PC-9 (cell line): ENCODE measurements around the gene ZNF282. TPM values are rescaled to one million over a fixed set of nuclear protein-coding genes. Genes with fewer than 3 reads are reported as not detected.
"Not testable (repeated sequence)": the region's sequence is repeated elsewhere in the genome, so short reads cannot be mapped to it uniquely, and the experiment has no call there.

Experiments
- BruUV-seq: library from RNA; stranded (reverse); fragments of 400-500 nt; replicated peaks from 2 replicates; lab custom pipeline; 2021; lab: Mats Ljungman, UMichigan
- CTCF ChIA-PET: fragments of 300-600 bp; sonication (Branson Sonifier 250); formaldehyde crosslinking; loops from one replicate; lab custom pipeline; 2022; ENCODE audit warnings: antibody characterized with exemption; lab: Charles Lee
- POLR2A ChIA-PET: fragments of 300-600 bp; sonication (Branson Sonifier 250); formaldehyde crosslinking; loops from one replicate; lab custom pipeline; 2022; ENCODE audit warnings: antibody characterized with exemption; ENCODE audit not compliant: unreplicated experiment; lab: Charles Lee
- DNase-seq, 2 experiments: peaks; one replicate each; pipeline versions ENCODE4 v3.0.0 to v3.0.0-alpha.2; 2015 to 2022; ENCODE audit warnings: mixed read lengths in 1 of 2
- H2AFZ ChIP-seq: fragments of 200-600 bp; sonication (generic); 2 replicates; pipeline ENCODE4 v1.8.1; 2017; ENCODE audit warnings: antibody characterized with exemption
- H3F3A ChIP-seq: fragments of 200-600 bp; sonication (generic); 2 replicates; pipeline ENCODE4 v1.8.1; 2017; ENCODE audit warnings: antibody characterized with exemption, mild to moderate bottlenecking, low read depth; ENCODE audit not compliant: insufficient read depth
- H3K27ac ChIP-seq: fragments of 200-600 bp; sonication (generic); 2 replicates; pipeline ENCODE4 v1.6.1; 2016; ENCODE audit warnings: mixed run types
- H3K27me3 ChIP-seq: fragments of 200-600 bp; sonication (generic); 2 replicates; pipeline ENCODE4 v1.6.1; 2016; ENCODE audit warnings: low read depth, mixed run types; ENCODE audit not compliant: insufficient read depth
- H3K36me3 ChIP-seq: fragments of 200-600 bp; sonication (generic); 2 replicates; pipeline ENCODE4 v1.6.1; 2016; ENCODE audit warnings: low read depth, mixed run types
- H3K4me1 ChIP-seq: fragments of 200-600 bp; sonication (generic); replicated peaks from 2 replicates; pipeline ENCODE4 v1.6.1; 2016; ENCODE audit warnings: mixed run types; ENCODE audit not compliant: insufficient read depth
- H3K4me2 ChIP-seq: fragments of 200-600 bp; sonication (generic); 2 replicates; pipeline ENCODE4 v1.6.1; 2017; ENCODE audit warnings: mixed run types
- H3K4me3 ChIP-seq: fragments of 200-600 bp; sonication (generic); 2 replicates; pipeline ENCODE4 v1.6.1; 2016; ENCODE audit warnings: mixed run types
- H3K79me2 ChIP-seq: fragments of 200-600 bp; sonication (generic); 2 replicates; pipeline ENCODE4 v1.6.1; 2017; ENCODE audit warnings: low read depth, mixed run types
- H3K9me2 ChIP-seq: fragments of 200-600 bp; sonication (generic); 2 replicates; pipeline ENCODE4 v1.8.1; 2017; ENCODE audit warnings: mild to moderate bottlenecking; ENCODE audit not compliant: insufficient read depth
- H3K9me3 ChIP-seq: fragments of 200-600 bp; sonication (generic); 2 replicates; pipeline ENCODE4 v1.8.1; 2016; ENCODE audit warnings: low read depth; ENCODE audit not compliant: insufficient read depth
- H4K20me1 ChIP-seq: fragments of 200-600 bp; sonication (generic); 2 replicates; pipeline ENCODE4 v1.8.1; 2017; ENCODE audit not compliant: insufficient read depth
- EZH2 ChIP-seq: fragments of 200-600 bp; sonication (generic); IDR thresholded peaks from 2 replicates; pipeline ENCODE4 v1.8.0; 2017; ENCODE audit warnings: antibody characterized with exemption, low read depth
- intact Hi-C: fragments of 100-400 bp; cut with micrococcal nuclease; formaldehyde crosslinking; loops from one replicate; pipeline ENCODE4 v1.10.0; 2022; ENCODE audit not compliant: unreplicated experiment
- total RNA-seq: library from RNA; stranded (reverse); gene quantifications from 2 replicates; pipeline ENCODE4 v1.2.3, GENCODE V29; 2021
- TF ChIP-seq, protein P1 (sequence below): fragments of 200-600 bp; sonication (generic); conservative IDR thresholded peaks from 2 replicates; pipeline ENCODE4 v1.6.1; 2017; ENCODE audit warnings: mixed run types, antibody characterized with exemption, mild to moderate bottlenecking, moderate library complexity

Gene ZNF282
- total RNA-seq, 1 experiment from 2014 or later, result 35.9 TPM

DNA sequence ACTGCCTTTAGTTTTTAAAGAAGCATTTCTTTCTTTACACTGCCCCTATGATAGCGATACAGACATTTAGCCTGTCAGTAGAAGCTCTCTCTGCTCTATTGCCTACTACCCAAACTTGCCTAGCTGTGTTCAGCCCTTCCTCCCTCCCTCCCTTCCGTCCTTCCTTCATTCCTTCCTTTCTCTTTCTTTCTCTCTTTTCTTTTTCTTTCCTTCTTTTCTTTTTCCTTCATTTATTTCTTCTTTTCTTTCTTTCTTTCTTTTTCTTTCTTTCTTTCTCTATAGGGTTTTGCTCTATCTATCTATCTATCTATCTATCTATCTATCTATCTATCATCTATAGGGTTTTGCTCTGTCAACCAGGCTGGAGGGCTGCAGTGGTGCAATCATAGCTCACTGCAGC lies 37.0 kb downstream of the ZNF282 start:
- CTCF ChIA-PET, result interaction anchor here (0.6 kb wide), 1 partner anchor 174 kb away, joined by 4 read pairs; no protein-coding TSS in a partner anchor
- intact Hi-C loops, result no loop called here

DNA sequence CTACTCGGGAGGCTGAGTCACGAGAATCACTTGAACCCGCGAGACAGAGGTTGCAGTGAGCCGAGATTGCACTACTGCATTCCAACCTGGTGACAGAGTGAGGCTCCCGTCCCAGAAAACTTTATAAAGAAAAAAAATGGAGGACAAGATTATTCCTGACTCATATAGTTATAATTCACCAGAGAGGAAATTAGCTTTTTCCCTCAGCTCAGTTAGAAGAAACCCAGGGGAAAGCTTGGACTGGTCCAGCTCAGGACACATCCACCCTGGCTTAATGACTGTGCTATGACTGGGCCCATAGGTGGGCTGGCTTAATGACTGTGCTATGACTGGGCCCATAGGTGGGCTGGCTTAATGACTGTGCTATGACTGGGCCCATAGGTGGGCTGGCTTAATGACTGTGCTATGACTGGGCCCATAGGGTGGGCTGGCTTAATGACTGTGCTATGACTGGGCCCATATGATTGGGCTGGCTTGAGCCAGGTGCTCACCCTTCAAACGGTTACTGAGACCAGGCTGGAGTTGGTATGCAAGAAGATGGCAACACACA lies 38.4 kb downstream of the ZNF282 start:
- BruUV-seq, H3K79me2 ChIP-seq, H3K27me3 ChIP-seq, H3K9me3 ChIP-seq, H3K36me3 ChIP-seq, H3K9me2 ChIP-seq, H4K20me1 ChIP-seq: not testable (repeated sequence)
- Histone ChIP-seq H3K27ac (peak overlapping the region; percentile 93), H2AFZ (peak overlapping the region; percentile 66), H3K4me3 (peak overlapping the region; percentile 27; the same call in 1 of the 2 replicates), H3F3A (peaks cover 62% of the 10 kb centered on the region), H3K4me2 (peak overlapping the region; percentile 77), H3K4me1 (peaks cover 65% of the 10 kb centered on the region)
- intact Hi-C loops, result loop anchor here (1.0 kb wide), 1 partner anchor 88 kb away; no protein-coding TSS in a partner anchor
- ChIA-PET POLR2A (interaction anchor here (0.5 to 0.7 kb wide), 3 partner anchors 20 to 514 kb away, joined by 3 to 6 read pairs (median 4); no protein-coding TSS in a partner anchor), CTCF (interaction anchor here (0.5 to 1.2 kb wide), 4 partner anchors 85 to 228 kb away, joined by 3 to 6 read pairs (median 4); no protein-coding TSS in a partner anchor)
- peak; percentile 76 to 91 for DNase-seq

More for the DNA sequence above, 37.0 kb downstream of the ZNF282 start:
- no peak for TF ChIP-seq EZH2
- TF ChIP-seq, protein P1, sequence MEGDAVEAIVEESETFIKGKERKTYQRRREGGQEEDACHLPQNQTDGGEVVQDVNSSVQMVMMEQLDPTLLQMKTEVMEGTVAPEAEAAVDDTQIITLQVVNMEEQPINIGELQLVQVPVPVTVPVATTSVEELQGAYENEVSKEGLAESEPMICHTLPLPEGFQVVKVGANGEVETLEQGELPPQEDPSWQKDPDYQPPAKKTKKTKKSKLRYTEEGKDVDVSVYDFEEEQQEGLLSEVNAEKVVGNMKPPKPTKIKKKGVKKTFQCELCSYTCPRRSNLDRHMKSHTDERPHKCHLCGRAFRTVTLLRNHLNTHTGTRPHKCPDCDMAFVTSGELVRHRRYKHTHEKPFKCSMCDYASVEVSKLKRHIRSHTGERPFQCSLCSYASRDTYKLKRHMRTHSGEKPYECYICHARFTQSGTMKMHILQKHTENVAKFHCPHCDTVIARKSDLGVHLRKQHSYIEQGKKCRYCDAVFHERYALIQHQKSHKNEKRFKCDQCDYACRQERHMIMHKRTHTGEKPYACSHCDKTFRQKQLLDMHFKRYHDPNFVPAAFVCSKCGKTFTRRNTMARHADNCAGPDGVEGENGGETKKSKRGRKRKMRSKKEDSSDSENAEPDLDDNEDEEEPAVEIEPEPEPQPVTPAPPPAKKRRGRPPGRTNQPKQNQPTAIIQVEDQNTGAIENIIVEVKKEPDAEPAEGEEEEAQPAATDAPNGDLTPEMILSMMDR, result no peak
- H3K27me3 ChIP-seq, result no peaks in the 10 kb centered on the region
- POLR2A ChIA-PET, result interaction anchor here (0.6 to 0.7 kb wide), 2 partner anchors 42 to 106 kb away, joined by 5 to 9 read pairs; no protein-coding TSS in a partner anchor
- peaks cover 62% of the 10 kb centered on the region for H3F3A ChIP-seq
- DNase-seq, result no peak
- no peak overlapping the region for H3K4me3 ChIP-seq
- H3K27ac ChIP-seq, result peak overlapping the region; percentile 93
- H4K20me1 ChIP-seq, result no peaks in the 10 kb centered on the region
- BruUV-seq, result no TSS peak
- peaks cover 53% of the 10 kb centered on the region for H3K4me1 ChIP-seq
- no peak overlapping the region for H2AFZ ChIP-seq
- H3K36me3 ChIP-seq, result no peaks in the 10 kb centered on the region
- no peaks in the 10 kb centered on the region for H3K79me2 ChIP-seq
- H3K9me2 ChIP-seq, result no peaks in the 10 kb centered on the region
- peak overlapping the region; percentile 77 for H3K4me2 ChIP-seq
- H3K9me3 ChIP-seq, result no peaks in the 10 kb centered on the region

DNA sequence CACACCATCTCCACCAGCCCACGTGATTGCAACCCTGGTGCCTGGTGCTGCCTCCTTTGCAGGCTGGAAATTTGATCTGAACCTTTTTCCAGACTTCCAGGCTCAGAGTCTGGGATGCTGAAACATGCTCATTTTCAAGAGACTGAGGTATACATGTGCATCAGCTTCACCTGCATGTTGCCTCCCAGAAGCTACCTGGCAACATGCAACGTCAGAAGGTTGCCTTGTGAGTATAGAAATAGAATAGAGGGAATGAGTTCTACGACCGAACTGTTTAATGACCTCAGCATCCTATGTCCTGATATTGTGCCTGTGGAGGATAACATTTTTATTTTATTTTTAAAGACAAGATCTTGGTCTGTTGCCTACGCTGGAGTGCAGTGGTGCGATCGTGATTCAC lies 42.2 kb downstream of the ZNF282 start:
- ChIA-PET POLR2A (no interaction called here), CTCF (no interaction called here)
- peaks cover 5% of the 10 kb centered on the region; the same call in 1 of the 2 replicates for H3K9me3 ChIP-seq
- peaks cover 46% of the 10 kb centered on the region for H3F3A ChIP-seq
- peak overlapping the region; percentile 67 for H3K27ac ChIP-seq
- H3K4me3 ChIP-seq, result no peak overlapping the region
- 0 out of 2 replicates have a peak, but pooled peaks cover 6% of the 10 kb centered on the region for H4K20me1 ChIP-seq
- DNase-seq, result no peak
- BruUV-seq, result no TSS peak
- peaks cover 5% of the 10 kb centered on the region; the same call in 1 of the 2 replicates for H3K36me3 ChIP-seq
- H3K27me3 ChIP-seq, result no peaks in the 10 kb centered on the region
- H3K9me2 ChIP-seq, result no peaks in the 10 kb centered on the region
- H2AFZ ChIP-seq, result no peak overlapping the region
- H3K79me2 ChIP-seq, result peaks cover 30% of the 10 kb centered on the region
- intact Hi-C loops, result no loop called here
- H3K4me1 ChIP-seq, result peaks cover 66% of the 10 kb centered on the region
- TF ChIP-seq EZH2, result no peak
- TF ChIP-seq, protein P1, result no peak
- H3K4me2 ChIP-seq, result peak overlapping the region; percentile 93
